Kidney capillary endothelial cell (primary cell): ENCODE results near the gene PTHLH.

Experiments used
- DNase-seq: peaks from one replicate; pipeline ENCODE4 v3.0.0-alpha.2; 2018; ENCODE audit warnings: low spot score

The PTHLH gene

DNA sequence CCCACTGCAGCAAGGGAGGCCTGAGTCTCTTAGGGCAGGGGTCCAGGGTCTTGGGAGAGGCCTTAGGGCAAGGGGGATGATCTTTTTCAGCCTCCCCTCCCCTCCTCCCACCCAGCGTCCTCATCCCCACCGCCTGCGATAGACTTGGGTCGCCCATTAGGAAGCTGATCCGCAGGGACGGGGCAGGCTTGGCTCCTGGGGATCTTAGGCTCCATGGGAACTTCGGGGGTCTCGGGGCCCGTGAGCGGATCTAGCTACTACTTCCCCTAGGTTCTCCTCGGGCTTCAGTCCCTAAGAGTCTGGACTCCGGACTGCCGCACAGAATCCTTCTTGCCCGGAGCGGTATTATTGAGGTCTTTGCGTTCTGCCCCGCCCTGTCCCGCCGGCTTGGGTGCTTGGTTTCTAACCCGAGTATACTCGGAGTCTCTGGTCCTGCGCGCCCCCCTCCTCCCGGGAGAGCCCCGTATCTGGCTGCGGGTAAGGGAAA is 2.2 kb upstream of the PTHLH start:
- DNase-seq = no peak

DNA sequence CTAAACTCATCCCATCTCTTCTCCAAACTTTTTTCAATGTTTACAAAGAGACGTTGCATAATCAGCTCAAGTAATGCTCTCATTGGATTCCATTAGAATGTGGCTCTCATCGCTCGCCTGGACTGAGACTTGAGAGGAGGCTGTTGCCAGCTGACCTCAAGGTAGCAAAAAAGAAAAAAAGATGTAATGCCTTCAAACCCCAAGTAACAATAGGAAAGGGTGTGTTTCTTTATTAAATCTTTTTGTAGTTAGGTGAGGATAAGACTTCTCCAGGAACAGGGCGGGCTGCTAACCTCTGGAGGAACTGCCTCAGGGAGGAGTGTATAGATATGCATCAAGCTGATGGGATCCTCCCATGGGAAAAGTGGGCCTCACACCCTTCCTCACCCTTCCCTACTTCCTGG is 956 bp upstream of the PTHLH start:
- DNase-seq = no peak

GRCh38 chr12:27971606-27972005 is 927 bp downstream of the PTHLH start:
- DNase-seq = no peak

- no peak for DNase-seq
Observed at GRCh38 chr12:27971121-27971489, 1.4 kb downstream of the PTHLH start.

DNA sequence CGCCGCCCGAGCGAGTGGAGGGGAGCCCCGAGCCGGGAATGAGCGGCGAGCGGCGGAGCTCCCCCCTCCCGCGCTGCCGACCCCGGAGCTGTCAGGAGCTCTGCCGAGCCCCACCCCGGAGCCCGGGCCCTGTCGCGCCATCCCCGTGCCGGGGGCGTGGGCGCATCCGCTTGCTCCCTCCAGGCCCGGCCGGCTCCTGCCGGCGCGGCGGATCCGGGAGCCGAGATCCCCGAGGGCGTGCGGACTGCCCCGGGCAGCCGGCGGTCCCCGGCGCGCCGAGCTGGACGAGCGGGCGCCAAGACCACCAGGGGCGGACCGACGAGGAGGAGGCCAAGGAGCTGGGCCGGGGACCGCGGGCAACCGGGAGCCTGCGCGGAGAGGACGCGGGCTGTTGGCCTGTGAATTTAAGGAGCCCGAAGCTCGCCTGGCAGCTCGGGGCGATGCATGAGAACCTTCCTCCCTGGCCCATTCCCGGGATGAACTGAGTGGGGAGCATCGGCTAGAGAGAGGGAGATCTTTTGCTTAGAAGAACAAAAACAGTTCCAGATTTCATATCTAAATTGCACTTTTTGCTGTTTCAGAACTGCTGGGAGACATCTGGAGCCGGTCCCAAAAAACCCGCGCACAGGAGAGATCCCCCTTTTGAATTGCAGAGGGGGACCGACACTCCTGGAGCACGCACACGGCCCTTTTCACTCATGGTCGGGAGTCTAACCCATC is 2.0 kb downstream of the PTHLH start:
- no peak for DNase-seq

DNA sequence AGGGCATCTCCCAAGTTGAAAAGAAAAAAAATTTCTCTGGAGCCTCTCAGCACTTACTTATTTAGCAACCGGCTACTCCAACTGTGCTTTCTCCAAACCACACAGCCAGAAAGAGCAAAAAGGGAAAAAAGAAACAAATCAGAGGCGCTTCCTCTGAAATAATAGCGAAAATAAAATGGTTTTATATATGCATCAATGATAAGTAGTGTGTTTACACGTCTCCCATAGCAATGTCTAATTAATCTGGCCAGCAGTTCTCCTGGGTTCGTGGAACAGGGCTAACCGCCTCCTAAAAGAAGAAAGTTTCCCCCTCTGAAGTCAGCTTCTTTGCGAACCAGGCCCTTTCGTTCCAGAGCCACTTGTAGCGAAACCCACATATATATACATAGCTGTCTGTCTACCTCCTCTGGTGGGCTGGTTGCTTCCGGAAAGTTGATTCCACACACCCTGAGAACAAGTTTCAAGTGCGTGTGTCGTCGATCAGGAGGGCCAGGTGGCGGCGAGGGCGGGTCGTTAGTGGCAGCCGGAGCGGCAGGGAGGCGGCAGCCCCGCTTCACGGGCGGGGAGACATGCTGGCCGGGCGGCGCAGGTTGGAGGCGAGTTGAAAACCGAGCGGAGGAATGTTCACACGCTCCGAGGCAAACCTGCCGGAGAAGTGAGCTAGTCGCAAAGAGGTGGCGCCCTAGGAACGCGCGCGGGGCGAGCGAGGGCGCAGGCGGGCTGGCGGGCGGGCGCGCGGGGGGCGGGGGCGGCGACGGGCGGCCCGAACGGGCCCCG is 2.7 kb downstream of the PTHLH start:
- DNase-seq = no peak

DNA sequence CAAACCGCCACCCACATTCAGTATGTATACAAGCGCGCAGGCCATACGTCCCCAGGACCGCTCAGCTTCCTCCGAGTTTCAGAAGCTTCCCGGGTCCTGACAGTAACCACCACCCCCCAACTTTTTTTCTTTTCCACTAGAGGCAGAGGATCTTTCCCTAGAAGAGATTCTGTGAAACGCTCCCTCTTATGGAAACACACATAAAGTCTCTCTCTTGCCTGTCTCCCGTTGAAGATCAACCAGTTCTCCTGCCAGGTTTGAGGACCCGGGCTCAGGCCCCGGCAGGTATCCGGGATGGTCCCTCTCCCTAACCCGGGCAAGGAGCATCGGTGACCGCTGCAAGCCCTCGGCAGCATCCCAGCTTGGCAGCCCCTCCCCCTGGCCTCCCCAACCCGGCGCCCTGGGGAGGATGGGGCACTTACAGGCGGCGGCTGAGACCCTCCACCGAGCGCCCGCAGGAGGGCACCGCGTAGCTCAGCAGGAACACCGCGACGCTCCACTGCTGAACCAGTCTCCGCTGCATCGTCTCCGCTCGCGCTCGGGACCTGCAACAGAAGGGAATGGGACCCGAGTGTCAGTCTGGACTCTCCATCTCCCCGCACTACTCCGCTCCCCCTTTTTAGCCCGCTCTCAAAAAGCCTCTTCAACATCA is 3.4 kb downstream of the PTHLH start:
- no peak for DNase-seq

GRCh38 chr12:27967551-27968054 is 4.9 kb downstream of the PTHLH start:
- no peak for DNase-seq

- peak; percentile 96 for DNase-seq
Observed at GRCh38 chr12:27966870-27967269, 5.7 kb downstream of the PTHLH start.

GRCh38 chr12:27965966-27966365 is 6.6 kb downstream of the PTHLH start:
- DNase-seq = no peak

DNA sequence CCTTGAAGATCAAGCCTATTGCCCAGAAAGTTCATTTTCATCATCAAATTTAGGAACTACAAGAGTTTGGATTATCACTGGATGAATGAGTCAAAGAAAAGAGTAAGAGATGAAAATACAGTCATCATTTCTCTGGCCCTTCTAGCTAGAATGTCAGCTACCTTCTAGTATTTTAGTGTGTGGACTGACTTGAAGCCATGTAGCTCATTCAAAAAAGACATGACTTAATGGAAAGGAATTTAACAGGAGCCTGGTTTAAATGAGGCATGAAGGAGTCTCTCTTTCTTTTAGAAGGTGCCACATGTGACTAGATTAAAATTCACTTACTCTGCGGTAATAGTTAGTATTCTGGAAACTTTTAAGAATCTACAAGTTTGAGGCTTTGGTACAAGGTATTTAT is 7.1 kb downstream of the PTHLH start:
- no peak for DNase-seq

GRCh38 chr12:27964123-27964522 is 8.4 kb downstream of the PTHLH start:
- DNase-seq = no peak

GRCh38 chr12:27960821-27961220 is 11.7 kb downstream of the PTHLH start:
- DNase-seq = no peak

- no peak for DNase-seq
Observed at GRCh38 chr12:27958675-27959074, 13.9 kb downstream of the PTHLH start.

GRCh38 chr12:27957366-27957765 is 15.2 kb downstream of the PTHLH start:
- no peak for DNase-seq

- DNase-seq = no peak
Observed at GRCh38 chr12:27953817-27954216, 18.7 kb downstream of the PTHLH start.

DNA sequence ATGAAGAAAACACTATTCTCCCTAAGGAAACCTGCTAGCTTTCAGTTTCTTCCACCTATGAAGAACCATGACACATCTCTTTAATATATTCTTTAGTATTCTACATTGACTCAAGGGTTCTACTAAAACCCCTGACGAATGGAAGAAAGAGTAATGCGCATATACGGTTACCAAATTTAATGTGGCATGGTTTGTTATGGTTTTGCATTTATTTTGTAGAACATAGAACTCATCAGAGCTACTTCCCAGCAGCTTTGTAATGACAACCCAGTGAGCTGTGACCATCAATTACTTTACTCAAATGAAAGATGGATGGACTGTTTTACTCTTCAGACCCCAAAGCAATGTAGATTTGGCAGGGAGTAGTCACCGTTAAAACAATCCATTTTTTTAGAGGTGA is 19.2 kb downstream of the PTHLH start:
- DNase-seq = no peak

DNA sequence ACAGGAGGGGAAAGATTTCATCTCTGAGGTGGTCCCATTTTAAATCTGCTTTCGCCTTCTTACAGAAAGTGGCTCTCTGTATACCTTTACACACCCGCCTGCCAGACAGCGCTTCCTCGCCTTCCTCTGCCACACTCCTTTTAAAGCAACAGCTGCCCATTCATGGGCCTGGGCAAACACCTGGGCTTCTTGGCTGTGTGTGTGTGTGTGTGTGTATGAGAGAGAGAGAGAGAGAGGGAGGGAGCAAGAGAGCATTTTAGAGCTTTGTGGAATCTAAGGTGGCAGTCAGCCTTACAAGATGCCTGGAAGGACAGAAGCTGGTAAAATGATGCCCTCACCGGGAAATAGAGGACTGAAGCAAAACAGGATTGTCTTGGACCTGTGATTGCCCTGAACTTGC is 20.0 kb downstream of the PTHLH start:
- DNase-seq = no peak

DNA sequence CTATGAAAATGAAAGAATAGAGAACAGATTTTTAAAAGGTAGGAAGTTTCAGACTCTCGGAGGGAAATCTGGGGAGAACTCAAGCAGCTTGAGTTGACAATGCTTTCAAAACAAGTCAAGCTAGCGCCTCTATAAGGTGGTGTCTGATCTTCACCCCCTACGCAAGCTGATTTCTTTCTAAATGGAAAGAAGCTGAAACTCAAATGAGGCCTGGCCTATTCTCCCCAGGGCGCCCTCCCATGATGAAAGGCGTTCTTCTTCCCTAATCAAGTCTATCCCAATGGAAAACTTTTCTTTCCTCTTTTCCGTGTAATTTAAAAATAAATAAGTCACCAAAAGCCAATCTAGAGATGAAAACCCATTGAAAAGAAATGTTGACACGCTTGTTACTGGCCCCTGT is 20.6 kb downstream of the PTHLH start:
- no peak for DNase-seq

- DNase-seq = no peak
Observed at GRCh38 chr12:27946421-27946820, 26.1 kb downstream of the PTHLH start.

- peak; percentile 68 for DNase-seq
Observed at GRCh38 chr12:27940756-27941402, 31.7 kb downstream of the PTHLH start.

DNA sequence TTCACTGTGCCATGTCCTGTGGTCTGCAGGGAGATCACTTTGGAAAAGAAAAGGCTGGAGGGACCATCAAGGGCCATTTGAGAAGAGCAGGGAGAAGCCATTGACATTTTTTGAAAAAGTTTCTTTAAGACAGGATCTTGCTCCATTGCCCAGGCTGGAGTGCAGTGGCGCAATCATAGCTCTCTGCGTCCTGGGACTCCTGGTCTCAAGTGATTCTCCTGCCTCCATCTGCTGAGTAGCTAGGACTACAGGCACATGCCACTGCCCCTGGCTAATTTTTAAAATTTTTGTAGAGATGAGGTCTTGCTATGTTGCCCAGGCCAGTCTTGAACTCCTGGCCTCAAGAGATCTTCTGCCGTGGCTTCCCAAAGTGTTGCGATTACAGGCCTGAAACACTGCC is 32.3 kb downstream of the PTHLH start:
- DNase-seq = no peak
